EH (cell line): ENCODE results near the gene SH3GL1.

Experiments used
- DNase-seq: peaks from one replicate; pipeline ENCODE4 v3.0.0-alpha.2; 2015; ENCODE audit warnings: low read depth

The SH3GL1 gene

GRCh38 chr19:4396949-4397783, 3.2 kb downstream of the SH3GL1 start:
- DNase-seq, result no peak

GRCh38 chr19:4393947-4394590, 6.3 kb downstream of the SH3GL1 start:
- peak; percentile 46 for DNase-seq

- peak; percentile 94 for DNase-seq
Measured at GRCh38 chr19:4391701-4392483, 8.5 kb downstream of the SH3GL1 start.

GRCh38 chr19:4391306-4391693, 9.0 kb downstream of the SH3GL1 start:
- DNase-seq, result no peak

- DNase-seq, result peak; percentile 56
Measured at GRCh38 chr19:4390567-4391305, 9.6 kb downstream of the SH3GL1 start.

GRCh38 chr19:4390017-4390566, 10.3 kb downstream of the SH3GL1 start:
- DNase-seq, result peak; percentile 72

GRCh38 chr19:4389511-4390016, 10.8 kb downstream of the SH3GL1 start:
- no peak for DNase-seq

GRCh38 chr19:4389064-4389375, 11.3 kb downstream of the SH3GL1 start:
- DNase-seq, result no peak

GRCh38 chr19:4388337-4389063, 11.8 kb downstream of the SH3GL1 start:
- no peak for DNase-seq

- no peak for DNase-seq
Measured at GRCh38 chr19:4386041-4386782, 14.1 kb downstream of the SH3GL1 start.

GRCh38 chr19:4385291-4386040, 14.9 kb downstream of the SH3GL1 start:
- no peak for DNase-seq

GRCh38 chr19:4380254-4380727, 20.1 kb downstream of the SH3GL1 start:
- no peak for DNase-seq

- peak; percentile 50 for DNase-seq
Measured at GRCh38 chr19:4379383-4380253, 20.7 kb downstream of the SH3GL1 start.

GRCh38 chr19:4378886-4379285, 21.5 kb downstream of the SH3GL1 start:
- no peak for DNase-seq

- DNase-seq, result peak; percentile 57
Measured at GRCh38 chr19:4376991-4377781, 23.2 kb downstream of the SH3GL1 start.

- DNase-seq, result no peak
Measured at GRCh38 chr19:4376671-4376990, 23.7 kb downstream of the SH3GL1 start.

GRCh38 chr19:4376028-4376670, 24.2 kb downstream of the SH3GL1 start:
- DNase-seq, result no peak
